HK-2 (cell line): Measurements from ENCODE around the gene OSBP2.
"Not testable (repeated sequence)": the region's sequence is repeated elsewhere in the genome, so short reads cannot be mapped to it uniquely, and the experiment has no call there.

Source experiments
- DNase-seq: peaks from one replicate; pipeline ENCODE4 v3.0.0-alpha.2; 2018; ENCODE audit not compliant: unreplicated experiment

Gene OSBP2

DNA sequence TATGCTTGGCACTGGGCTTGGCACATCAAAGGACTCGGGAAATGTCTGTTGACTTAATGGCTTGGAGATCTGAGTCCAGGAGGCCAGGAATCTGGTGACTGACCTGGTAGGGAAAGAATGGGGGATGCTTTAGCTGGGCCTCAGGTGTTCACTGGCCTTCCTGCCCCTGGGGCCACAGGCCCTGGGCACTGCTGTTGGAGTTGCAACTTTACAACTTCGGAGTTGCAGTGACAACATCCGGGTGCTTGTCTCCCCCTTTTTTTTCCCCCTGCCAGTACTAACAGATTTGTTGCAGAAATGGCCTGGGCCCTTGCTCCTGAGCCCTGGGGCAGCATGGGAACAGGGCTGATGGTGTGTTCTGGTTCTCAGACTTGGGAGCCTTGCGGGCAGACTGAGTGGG lies 23.8 kb downstream of the OSBP2 start:
- no peak for DNase-seq

DNA sequence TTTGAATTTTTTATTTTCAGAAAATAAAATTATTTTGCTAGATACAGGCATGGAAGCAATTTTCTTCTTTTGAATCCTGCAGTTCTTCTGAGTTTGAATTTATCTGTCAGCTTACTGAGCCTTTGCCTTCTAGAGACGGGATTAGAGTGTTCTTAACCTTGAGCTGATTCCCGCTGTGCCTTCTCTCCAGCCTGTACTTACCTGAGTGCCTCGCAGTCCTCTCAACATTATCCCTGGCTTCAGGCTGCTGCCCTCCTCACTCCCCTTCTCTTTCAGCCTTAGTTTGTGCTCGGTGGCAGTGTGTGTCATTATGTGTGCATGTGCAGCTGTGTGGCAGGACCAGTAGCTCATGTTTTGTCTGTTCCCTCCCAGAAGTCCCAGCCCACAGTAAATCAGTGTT lies 24.3 kb downstream of the OSBP2 start:
- no peak for DNase-seq

DNA sequence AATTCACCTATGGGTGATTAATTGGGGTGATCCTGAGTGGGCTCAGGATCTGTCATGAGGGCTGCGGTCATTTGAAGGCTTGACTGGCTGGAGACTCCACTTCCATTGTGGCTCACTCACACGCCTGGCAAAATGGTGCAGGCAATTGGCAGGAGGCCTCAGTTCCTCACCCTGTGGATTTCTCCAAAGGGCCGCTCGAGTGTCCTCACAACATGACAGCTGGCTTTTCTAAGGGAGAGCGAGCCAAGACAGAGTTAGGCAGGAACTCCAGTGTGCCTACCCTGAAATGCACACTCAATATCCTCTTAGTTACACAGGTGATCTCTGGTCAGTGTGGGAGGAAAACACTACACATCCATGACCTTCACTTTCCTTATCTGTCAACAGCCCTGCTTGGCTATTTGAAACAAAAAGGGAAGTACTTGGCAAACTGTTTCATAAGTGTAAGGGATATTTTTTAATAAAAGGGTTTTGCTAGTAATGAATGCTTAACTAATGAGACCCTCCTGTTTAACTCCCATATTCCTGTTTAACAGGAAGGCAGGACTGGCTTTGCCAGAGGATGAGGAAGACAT lies 25.7 kb downstream of the OSBP2 start:
- no peak for DNase-seq

DNA sequence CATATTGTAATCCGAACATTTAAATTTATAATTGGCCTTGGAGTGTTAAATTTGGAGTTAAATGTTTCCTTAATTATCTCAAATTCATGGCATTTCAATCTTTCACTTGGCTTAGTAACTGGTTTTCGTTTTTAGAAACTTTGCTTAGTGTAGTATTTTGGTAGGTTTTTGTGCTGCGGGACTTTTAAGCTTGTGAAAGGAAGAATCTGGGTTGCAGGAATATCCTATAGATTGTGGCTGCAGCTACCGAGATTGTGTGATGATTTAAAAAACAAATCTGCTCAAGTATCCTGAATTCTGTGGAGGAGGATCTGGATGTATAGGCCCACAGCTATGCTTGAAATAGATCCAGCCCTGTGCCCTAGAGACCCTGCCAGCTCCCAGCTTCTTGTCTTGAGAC lies 27.1 kb downstream of the OSBP2 start:
- no peak for DNase-seq

DNA sequence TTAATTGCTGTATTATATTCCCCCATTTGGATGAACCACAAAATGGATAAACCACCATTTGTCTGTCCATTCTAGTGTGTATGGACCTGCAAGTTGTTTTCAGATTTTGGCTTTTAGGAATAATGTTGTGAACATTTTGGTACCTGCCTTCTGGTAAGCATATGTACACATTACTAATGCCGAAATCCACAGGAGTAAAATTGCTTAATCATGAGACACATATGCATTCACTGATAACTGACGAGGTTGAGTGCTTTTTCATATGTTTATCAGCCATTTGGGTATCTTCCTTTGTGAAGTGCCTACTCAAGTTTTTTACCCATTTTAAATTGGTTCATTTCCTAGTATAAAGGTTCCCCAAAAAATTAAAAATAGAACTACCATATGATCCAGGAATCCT lies 34.2 kb downstream of the OSBP2 start:
- DNase-seq, result no peak

DNA sequence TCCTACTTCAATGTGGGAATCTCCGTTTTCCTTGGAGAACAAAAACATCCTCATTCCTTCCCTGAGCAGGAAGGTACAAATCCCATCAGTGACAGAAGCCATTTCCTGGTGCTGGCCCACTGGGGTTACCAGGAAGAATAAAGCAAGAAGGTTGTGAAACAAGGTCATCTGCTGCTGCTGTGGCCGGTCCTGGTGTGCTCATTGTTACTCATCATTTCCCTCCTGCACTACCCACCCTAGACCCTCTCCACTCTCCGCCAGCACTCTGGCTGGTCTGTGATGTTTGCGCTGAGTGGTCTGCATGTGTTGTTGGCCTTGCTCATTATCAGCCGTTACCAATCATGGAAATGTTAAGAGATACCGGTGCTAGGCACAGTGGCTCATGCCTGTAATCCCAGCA lies 37.0 kb downstream of the OSBP2 start:
- no peak for DNase-seq

DNA sequence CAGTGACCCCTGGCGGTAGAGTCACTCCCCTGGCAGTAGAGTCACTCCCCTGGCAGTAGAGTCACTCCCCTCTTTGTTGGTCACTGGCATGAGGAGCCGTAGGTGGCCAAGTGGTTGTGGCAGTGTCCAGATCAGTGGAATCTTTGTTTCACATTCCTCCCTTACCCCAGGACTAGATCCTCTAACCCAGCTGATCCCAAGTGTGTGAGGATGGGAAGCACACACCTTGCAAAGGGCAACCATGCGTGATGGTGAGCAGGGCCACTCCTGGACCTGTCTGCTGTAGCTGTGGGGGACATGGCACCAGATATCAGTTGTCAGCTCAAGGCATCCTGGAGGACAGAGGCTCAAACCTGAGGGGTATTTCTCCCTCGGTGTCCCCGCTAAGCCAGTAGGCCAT lies 37.8 kb downstream of the OSBP2 start:
- DNase-seq, result no peak

DNA sequence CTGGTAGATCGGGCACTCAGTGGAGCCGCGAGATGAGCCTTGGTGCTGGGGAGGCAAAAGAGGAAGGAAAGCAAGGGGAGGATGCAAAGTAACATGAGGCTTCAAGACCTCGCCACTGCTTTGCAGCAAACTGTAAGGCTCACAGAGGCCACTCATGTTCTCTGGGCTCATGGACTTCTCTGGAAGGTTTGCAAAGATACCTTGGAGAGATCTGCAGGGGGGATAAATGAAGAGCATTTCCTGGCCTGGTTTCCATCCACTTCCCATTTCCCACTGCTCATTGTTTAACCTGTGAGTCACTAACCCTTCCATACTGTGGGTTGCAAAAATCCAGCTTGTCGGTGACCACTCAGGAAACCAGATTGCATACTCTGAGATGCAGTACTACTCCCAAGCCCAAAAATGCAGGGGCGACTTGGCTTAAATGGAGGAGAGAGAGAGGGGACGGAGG lies 38.5 kb downstream of the OSBP2 start:
- no peak for DNase-seq

DNA sequence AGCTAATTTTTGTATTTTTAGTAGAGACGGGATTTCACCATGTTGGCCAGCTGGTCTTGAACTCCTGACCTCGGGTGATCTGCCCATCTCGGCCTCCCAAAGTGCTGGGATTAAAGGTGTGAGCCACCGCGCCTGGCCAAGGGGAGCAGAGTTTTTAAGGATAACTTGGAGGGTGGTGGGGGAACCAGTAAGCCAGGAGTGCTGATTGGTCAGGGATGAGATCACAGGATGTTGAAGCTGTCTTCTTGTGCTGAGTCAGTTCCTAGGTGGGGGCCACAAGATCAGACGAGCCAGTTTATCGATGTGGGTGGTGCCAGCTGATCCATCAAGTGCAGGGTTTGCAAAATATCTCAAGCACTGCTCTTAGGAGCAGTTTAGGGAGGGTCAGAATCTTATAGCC lies 45.3 kb downstream of the OSBP2 start:
- DNase-seq, result not testable (repeated sequence)

DNA sequence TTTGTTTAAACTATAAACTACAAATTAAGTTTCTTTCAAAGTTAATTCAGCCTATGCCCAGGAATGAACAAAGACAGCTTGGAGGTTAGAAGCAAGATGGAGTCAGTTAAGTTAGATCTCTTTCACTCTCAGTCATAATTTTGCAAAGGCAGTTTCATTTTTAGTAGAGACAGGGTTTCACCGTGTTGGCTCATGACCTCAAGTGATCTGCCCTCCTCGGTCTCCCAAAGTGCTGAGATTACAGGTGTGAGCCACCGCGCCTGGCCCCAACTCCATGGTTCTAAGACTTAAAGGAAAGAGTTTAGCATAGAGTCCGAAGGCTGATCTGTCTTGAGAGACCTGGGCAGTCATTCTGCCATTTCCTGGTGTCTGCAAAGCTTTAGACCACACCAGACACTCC lies 45.8 kb downstream of the OSBP2 start:
- not testable (repeated sequence) for DNase-seq

DNA sequence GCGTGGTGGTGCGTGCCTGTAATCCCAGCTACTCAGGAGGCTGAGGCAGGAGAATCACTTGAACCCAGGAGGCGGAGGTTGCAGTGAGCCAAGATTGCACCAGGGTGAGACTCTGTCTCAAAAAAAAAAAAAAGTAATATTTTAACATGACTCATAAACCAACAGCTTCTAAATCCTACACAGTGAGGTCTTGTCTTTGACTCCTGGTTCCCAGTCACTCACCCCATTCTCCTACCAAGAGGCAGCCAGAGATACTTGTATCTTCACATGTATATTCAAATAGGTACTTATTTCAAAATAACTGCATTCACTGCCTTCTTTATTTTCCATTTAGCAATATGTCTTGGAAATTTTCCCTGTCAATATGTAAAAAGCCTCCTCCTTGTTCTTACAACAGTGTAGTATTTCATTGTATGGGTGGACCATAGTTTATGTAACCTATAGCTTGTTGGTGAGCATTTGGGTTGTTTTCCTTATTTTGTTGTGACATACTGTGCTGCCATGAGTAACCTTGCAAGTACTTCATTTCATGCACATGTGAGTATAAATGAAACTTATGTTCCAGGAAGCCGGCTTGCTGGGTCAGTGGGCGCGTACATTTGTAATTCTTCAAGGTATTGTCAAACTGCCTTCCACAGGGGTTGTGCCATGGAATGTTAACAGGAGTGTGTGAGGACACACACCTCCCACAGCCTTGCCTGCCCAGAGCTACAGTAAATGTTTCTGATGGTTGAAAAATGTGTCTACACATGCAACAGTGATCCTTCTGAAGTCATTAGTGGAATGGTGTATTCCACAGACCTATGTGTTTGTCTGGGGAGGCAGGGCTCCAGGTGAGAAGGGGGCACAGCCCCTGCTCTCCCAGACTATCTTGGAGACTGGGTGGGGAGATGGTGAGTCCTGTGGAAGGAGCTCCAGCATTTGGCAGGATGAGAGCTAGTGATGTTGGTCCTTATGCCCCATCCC lies 47.9 kb downstream of the OSBP2 start:
- DNase-seq, result no peak

DNA sequence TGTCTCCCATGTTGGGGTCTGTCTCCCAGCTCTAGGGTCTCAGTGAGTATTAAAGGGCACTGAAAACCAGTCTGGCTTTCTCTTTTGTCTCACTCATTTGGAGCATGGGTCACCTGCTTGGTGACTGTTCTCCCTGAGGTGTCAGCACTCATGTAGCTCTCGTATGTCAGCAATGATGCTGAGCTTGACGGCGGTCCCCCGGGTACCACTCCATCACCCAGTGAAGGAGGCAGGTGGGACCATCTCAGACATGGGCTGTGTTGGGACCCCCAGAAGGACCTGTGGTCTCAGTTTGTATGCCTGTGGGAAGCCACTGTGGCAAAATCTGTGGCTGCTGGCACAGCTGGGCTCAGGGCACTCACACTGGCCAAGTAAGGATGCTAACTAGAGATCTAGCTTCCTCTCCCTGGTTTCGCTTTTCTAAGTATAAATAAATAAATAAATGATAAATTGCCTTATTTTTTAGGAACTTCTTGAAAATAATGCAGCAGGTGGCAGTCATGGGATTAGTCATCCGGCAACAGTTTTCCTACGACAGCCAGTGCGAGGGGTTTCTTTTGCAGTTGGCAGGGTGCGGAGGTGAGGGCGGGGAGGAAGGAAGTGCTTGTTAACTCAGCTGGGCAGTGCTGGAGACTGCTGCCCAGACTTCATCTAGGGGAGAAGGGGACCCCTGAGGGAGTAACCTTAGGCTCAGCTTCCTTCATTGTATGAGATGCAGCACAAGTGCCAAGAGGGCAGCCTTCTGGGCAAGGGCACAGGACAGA lies 48.8 kb downstream of the OSBP2 start:
- DNase-seq, result no peak

DNA sequence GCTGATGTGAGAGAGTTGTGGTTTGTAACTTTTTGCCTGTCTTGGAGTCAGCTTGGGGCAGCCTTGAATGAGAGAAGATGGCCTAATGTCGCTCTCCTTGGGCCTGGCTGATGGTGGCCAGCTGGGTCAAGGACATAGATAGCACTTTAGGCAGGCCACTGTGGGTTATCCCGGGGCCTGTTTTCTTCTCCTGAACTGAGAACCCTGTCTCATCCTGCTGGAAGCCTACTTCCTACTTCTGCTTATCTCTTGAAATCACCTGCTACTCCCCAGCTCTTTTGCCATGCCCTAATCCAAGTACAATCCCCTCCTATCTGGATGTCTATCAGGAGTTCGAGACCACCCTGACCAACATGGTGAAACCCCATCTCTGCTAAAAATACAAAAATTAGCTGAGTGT lies 49.5 kb downstream of the OSBP2 start:
- DNase-seq, result no peak

DNA sequence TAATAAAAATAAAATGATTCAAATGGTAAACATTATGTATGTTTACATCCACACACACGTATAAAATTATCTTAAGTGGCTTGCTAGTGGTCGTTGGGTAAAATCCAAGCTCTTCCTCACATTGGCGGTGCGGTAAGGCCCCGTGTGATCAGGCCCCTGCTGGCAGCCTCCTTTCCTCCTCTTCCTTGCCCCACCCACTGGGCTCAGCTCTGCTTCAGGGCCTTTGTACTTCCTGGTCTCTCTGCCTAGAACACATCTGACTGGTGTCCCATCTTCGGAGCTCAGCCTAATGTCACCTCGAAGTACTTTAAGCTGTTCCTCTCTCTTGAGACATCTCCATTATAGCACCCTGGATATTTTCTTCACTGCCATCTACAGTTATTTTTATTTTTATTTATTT lies 52.8 kb downstream of the OSBP2 start:
- no peak for DNase-seq

DNA sequence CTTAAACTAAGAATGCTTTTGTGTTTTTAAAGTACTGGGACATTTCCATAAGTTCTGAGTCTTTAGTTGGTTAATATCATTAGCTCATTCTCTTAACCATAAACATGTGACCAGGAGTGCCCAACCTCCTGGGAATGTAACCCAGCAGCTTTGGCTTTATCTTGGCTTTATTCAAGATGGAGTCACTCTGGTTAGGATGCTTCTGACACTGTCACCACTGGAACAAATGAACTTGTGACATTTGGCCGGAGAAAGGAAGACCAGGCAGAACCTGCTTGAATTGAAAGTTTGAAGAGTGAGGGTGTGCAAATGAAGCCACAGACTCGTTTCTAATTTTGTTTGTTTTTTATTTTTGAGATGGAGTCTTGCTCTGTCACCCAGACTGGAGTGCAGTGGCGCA lies 54.6 kb downstream of the OSBP2 start:
- DNase-seq, result no peak

DNA sequence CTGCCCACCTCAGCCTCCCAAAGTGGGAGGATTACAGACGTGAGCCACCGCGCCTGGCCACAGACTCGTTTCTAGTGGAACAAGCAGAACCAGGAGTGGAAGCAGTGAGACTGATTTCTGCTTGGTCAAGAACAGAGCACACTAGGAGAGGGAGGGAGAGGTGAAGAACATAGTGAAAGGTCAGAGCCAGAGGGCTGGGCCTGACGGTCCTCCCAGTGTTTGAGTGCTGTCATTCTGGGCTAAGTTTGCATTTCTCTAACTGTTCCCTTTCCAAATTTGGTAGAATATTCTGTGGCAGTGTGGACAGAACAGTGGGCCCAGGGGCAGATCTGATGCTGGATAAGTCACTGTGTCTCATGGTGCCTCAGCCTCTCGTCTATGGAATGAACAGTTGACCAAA lies 55.2 kb downstream of the OSBP2 start:
- DNase-seq, result no peak

DNA sequence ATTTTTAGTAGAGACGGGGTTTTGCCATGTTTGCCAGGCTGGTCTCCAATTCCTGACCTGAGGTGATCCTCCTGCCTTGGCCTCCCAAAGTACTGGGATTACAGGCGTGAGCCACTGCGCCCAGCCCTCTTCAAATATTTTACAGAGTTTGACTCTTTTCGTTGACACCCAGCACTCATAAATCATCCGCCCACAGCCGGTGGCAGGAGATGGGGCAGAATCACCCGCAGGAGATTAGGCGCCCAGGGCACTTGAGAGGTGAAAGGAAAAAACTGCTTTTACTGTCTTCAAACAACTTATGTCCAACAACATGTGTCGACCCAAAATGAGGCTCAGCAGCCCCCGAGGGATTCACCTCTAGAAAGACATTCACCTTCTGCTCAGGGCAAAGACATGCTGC lies 56.9 kb downstream of the OSBP2 start:
- DNase-seq, result no peak

DNA sequence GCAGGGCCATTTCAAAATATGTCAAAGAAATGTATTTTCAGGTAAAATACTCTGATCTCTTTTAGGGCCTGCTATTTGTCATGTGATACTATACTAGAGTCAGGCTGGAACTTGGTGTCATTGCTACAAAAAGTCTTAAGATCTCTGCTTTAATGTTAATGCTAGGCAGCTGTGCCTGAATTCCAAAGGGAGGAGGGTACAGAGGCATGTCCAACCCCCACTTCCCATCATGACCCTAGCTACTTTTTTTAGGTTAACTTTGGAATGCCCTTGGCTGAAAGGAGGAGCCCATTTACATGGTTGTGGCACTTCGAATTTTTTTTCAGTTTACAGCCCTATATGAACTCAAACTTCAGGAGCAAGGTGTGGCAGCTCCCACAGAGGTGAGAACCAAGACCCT lies 58.1 kb downstream of the OSBP2 start:
- no peak for DNase-seq

DNA sequence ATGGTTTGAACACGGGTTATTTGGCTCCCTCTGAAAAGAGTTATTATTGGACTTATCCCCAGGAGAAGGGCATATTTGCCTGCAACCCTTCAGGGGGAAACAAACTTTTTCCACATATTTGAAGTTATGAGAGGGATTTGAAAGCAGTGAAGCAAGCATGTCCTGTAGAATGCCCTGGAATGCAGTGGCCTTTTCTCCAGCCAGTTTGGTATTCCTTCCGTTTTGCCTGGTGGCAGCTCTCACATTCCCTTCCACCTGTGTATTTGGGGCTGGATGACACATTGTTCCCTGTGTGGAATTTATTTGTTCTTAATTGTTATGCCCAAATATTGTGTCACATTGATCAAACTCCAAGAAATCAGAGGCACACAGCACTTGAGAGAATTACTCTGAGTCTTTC lies 59.0 kb downstream of the OSBP2 start:
- no peak for DNase-seq

DNA sequence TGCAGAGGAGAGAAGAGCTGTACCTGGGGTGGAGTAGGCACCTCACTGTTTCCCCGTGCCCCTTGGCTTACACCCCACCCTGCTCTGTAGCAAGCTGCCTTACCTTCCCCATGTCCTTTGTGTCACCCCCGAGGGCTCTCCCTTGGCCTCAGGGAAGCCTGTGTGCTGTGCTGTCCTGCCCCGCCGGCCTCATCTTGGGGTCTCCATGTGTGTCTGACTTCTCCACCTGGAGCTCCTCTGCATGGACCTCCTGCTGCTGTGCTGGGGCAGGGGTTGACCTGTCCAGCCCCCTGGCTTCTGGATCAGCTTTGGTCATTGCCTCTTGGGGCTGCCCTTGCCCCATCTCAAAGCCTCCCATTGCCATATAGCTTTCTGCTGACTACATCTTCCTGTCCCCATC lies 59.8 kb downstream of the OSBP2 start:
- DNase-seq, result no peak

DNA sequence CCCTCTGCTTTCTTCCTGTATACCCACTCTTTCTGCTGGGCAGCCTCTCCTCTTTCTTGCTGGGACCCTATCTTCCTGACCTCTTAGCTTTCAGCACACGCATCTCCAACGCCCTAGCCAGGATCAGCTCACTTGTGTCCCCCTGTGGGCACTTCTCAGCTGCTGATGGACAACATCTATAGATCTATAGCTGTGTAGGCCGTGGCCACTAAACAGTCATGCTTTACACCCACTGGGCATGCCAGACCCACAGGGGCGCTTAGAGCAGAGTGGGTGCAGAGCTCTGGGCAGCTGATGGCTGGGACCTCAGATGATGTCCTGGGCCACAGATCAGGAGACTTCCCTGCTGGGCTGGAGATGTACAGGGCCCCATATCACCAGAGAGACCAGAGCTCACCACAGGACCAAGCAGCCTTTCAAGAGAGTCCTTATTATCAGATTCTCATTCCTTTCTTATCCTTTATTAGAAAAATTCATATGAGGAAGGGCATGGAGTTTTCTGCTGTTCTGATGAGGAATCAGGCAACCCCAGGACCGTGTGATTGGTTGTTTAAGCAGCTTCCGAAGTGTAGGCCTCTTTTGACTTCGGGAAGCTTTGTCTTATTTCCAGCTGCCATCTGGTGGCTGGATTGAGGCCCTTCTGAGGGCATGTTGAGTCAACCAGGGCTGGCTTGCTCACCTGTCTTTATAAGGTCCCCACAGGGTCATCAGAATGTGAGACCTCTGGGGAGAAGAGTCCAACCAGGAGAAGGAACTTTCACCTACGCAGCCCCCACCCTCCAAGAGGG lies 60.5 kb downstream of the OSBP2 start:
- peak; percentile 39 for DNase-seq

DNA sequence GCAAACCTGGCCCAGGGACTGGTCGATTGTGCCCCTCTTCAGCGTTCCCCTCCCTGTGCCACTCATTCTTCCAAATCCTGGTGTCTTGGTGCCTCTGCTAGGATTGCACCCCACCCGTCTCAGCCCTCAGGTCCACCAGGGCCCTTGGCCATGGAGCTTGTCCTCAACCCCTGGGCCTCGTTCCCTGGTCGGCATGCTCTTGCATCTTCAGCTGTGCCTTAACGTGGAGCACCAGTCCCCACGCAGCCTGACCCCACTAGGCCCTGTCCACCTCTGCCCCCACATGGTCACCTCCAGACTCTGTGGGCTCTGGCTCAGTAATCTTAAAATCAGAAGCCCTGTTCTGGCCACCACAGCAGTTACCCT lies 61.1 kb downstream of the OSBP2 start:
- no peak for DNase-seq
